PFSK-1 (cell line): ENCODE data around the gene ANTXR1.

Experiments
- POLR2AphosphoS5 ChIP-seq: IDR thresholded peaks from 2 replicates; pipeline ENCODE4 v1.6.1; 2012; ENCODE audit warnings: low read depth, mild to moderate bottlenecking, control low read depth, low read length, moderate library complexity
- REST ChIP-seq, 2 experiments: IDR thresholded peaks; 2 replicates each; pipeline versions ENCODE4 v1.6.1 to v1.8.0; 2011 to 2012; ENCODE audit warnings: low read depth in 2 of 2, low read length in 2 of 2, control low read depth in 1 of 2, inconsistent platforms in 1 of 2, mild to moderate bottlenecking in 1 of 2, moderate library complexity in 1 of 2; ENCODE audit not compliant: insufficient read depth in 1 of 2
- SIN3A ChIP-seq: IDR thresholded peaks from 2 replicates; pipeline ENCODE4 v1.6.1; 2012; ENCODE audit warnings: mild to moderate bottlenecking, low read length, moderate library complexity, borderline replicate concordance; ENCODE audit not compliant: insufficient read depth
- TAF1 ChIP-seq: IDR thresholded peaks from 2 replicates; pipeline ENCODE4 v1.6.1; 2012; ENCODE audit warnings: low read length, control low read depth, borderline replicate concordance; ENCODE audit not compliant: insufficient read depth

- no peak for TF ChIP-seq REST (IDR thresholded peaks at IDR 0.05; ENCODE audit: insufficient read depth in 1 of 2, low read depth in 2 of 2, low read length in 2 of 2)
- TF ChIP-seq TAF1, result no peak
- no peak for TF ChIP-seq POLR2AphosphoS5
- no peak for TF ChIP-seq SIN3A
Observed at GRCh38 chr2:69123182-69123581, 110.2 kb downstream of the ANTXR1 start.
